Measurements from ENCODE around the gene CCN5.

- TF ChIP-seq CTCF (IDR thresholded peaks at IDR 0.05) (no peak), POLR2A (IDR thresholded peaks at IDR 0.05) (no peak)
Measured at GRCh38 chr20:44738813-44739477, 23.8 kb downstream of the CCN5 start.
